Measurements from ENCODE around the gene DNAJC15.

- TF ChIP-seq EZH2phosphoT487 (IDR thresholded peaks at IDR 0.05; ENCODE audit: insufficient read depth, low read depth) (no peak), EZH2 (IDR thresholded peaks at IDR 0.05; ENCODE audit: insufficient read depth, poor library complexity, severe bottlenecking) (no peak)
Observed at GRCh38 chr13:43057653-43058317, 34.4 kb downstream of the DNAJC15 start.

Data from GM23248 (cell line).